Ovary (tissue), 9 donors: ENCODE results near the gene MAP3K9. TPM values are rescaled to one million over a fixed set of nuclear protein-coding genes. Genes with fewer than 3 reads are reported as not detected.

Experiments used
- DNase-seq, 5 donors: peaks; one replicate each; pipeline ENCODE4 v3.0.0-alpha.2; 2019 to 2020
- H3K27ac ChIP-seq, 2 donors: fragments of 200-600 bp; one replicate each; pipeline versions ENCODE4 v1.5.1 to v1.8.0; 2019 to 2022
- H3K27me3 ChIP-seq: fragments of 200-600 bp; one replicate; pipeline ENCODE4 v1.8.0; 2022
- H3K36me3 ChIP-seq: fragments of 200-600 bp; sonication (generic); one replicate; pipeline ENCODE4 v1.5.1; 2019
- H3K4me1 ChIP-seq: one replicate; pipeline ENCODE4 v1.8.1; 2013; ENCODE audit warnings: mild to moderate bottlenecking, moderate library complexity; ENCODE audit not compliant: insufficient read depth
- H3K4me3 ChIP-seq: fragments of 200-600 bp; sonication (generic); one replicate; pipeline ENCODE4 v1.5.1; 2017
- H3K9me3 ChIP-seq, 2 donors: fragments of 200-600 bp in 1 of 2; sonication (generic) in 1 of 2; one replicate each; pipeline versions ENCODE4 v1.5.1 to v1.8.1; 2013 to 2019; ENCODE audit warnings: mild to moderate bottlenecking in 1 of 2, moderate library complexity in 1 of 2
- CTCF ChIP-seq, 3 donors: fragments of 450-650 bp in 2 of 3; fragments of 200-600 bp in 1 of 3; IDR thresholded peaks; one replicate each; pipeline versions ENCODE4 v1.5.1 to v1.8.0; 2016 to 2022; ENCODE audit warnings: antibody characterized with exemption in 3 of 3, mild to moderate bottlenecking in 1 of 3
- EP300 ChIP-seq: sonication (generic); formaldehyde crosslinking; IDR thresholded peaks from one replicate; pipeline ENCODE4 v1.6.1; 2017; ENCODE audit warnings: antibody characterized with exemption
- POLR2A ChIP-seq: fragments of 450-650 bp; IDR thresholded peaks from one replicate; pipeline ENCODE4 v1.6.1; 2017; ENCODE audit warnings: antibody characterized with exemption, mild to moderate bottlenecking, moderate library complexity
- WGBS, 3 donors: extraction: QIAGEN DNeasy Blood & Tissue Kit in 1 of 3; methylation state at CpG; one replicate each; pipeline versions ENCODE4 v1.1.5 to v1.1.7; 2013 to 2017; 5-methylcytosine and 5-hydroxymethylcytosine counted together
- intact Hi-C, 4 donors: fragments of 100-400 bp; cut with DNase I; formaldehyde crosslinking; loops; one replicate each; pipeline versions ENCODE4 v1.11.0 to v1.15.1; 2022 to 2023
- polyA plus RNA-seq, 2 donors: library from polyadenylated mRNA; stranded (reverse); fragments of 200-250 nt in 1 of 2; fragments of 350-450 nt in 1 of 2; fragmentation: Illumina TruSeq in 1 of 2; extraction: RNeasy Lipid Tissue Mini Kit (QIAGEN cat#74804) in 1 of 2; gene quantifications; one replicate each; pipeline ENCODE4 v1.2.3, GENCODE V29; 2013 to 2014
- total RNA-seq, 7 donors: library from RNA; depleted of rRNA in 2 of 7; stranded (reverse); fragments of >200 nt in 2 of 7; fragmentation: NEBNext Ultra II Directional in 3 of 7; extraction: Animal tissue kit (Norgen Biotek cat#: 25700) in 3 of 7; gene quantifications; one replicate each; pipeline versions ENCODE4 v1.1.0 to v1.2.4, GENCODE V29; 2016 to 2023
- donor health status: DM: no; HTN: no; CAD: no; lungs with moderate emphysema.
- donor health status: DM: no; HTN: no; CAD: no.
- donor health status: Bipolar disorder and iron deficiency.
- donor health status: DM: yes; HTN: yes; CAD: no.
- donor health status: DM: no; HTN: no; CAD: no.
- donor health status: DM: yes; HTN: yes; CAD: no.

The MAP3K9 gene
- total and polyA plus RNA-seq, 9 donors = 0.80 to 3.7 (median 1.9) TPM

- Histone ChIP-seq H3K4me3 (no peak overlapping the region), H3K9me3 (no peaks in the 10 kb centered on the region), H3K36me3 (no peaks in the 10 kb centered on the region), H3K27me3 (no peaks in the 10 kb centered on the region), H3K4me1 (no peaks in the 10 kb centered on the region), H3K27ac (no peak overlapping the region)
- WGBS, 3 donors = 80 to 84% (median 81%) methylated on average over 8 of the region's 8 CpGs
- no peak for DNase-seq
- intact Hi-C loops = no loop called here
- TF ChIP-seq POLR2A = no peak
These were observed 90.8 kb downstream of the MAP3K9 start for GRCh38 chr14:70718383-70719118.

- no peaks in the 10 kb centered on the region for H3K27me3 ChIP-seq
- TF ChIP-seq POLR2A (no peak), EP300 (no peak), CTCF (IDR thresholded peaks at IDR 0.05) (no peak)
- no peaks in the 10 kb centered on the region for H3K36me3 ChIP-seq
- no peaks in the 10 kb centered on the region for H3K9me3 ChIP-seq
- H3K4me3 ChIP-seq = no peak overlapping the region
- no peak overlapping the region for H3K27ac ChIP-seq
- intact Hi-C loops = no loop called here
- no peak for DNase-seq
- H3K4me1 ChIP-seq = no peaks in the 10 kb centered on the region
- 74 to 89% (median 74%) methylated on average over 1 of the region's 1 CpG for WGBS, 3 donors
These were observed 92.4 kb downstream of the MAP3K9 start for GRCh38 chr14:70716958-70717357.

GRCh38 chr14:70716483-70716882, 92.8 kb downstream of the MAP3K9 start:
- intact Hi-C loops = no loop called here

GRCh38 chr14:70714055-70714550, 95.2 kb downstream of the MAP3K9 start:
- Histone ChIP-seq H3K4me3 (no peak overlapping the region), H3K27ac (no peak overlapping the region), H3K4me1 (no peaks in the 10 kb centered on the region), H3K36me3 (no peaks in the 10 kb centered on the region), H3K27me3 (no peaks in the 10 kb centered on the region), H3K9me3 (no peaks in the 10 kb centered on the region)
- intact Hi-C loops = no loop called here
- 15 to 20% (median 17%) methylated on average over 8 of the region's 8 CpGs for WGBS, 3 donors
- TF ChIP-seq CTCF (IDR thresholded peaks at IDR 0.05) (peak in 1 of 3 donors; percentile 11), EP300 (no peak), POLR2A (no peak)
- peak in 1 of 5 donors; percentile 23 for DNase-seq

More at GRCh38 chr14:70716483-70716882, 92.8 kb downstream of the MAP3K9 start:
- Histone ChIP-seq H3K9me3 (no peaks in the 10 kb centered on the region), H3K27ac (no peak overlapping the region), H3K4me1 (no peaks in the 10 kb centered on the region), H3K36me3 (no peaks in the 10 kb centered on the region), H3K27me3 (no peaks in the 10 kb centered on the region), H3K4me3 (no peak overlapping the region)
- 34 to 42% (median 39%) methylated on average over 5 of the region's 5 CpGs for WGBS, 3 donors
- TF ChIP-seq EP300 = no peak
- no peak for TF ChIP-seq CTCF (IDR thresholded peaks at IDR 0.05)
- DNase-seq = no peak

- intact Hi-C loops = no loop called here
These were observed 95.8 kb downstream of the MAP3K9 start for GRCh38 chr14:70713511-70713916.

More at GRCh38 chr14:70713511-70713916, 95.8 kb downstream of the MAP3K9 start:
- Histone ChIP-seq H3K36me3 (no peaks in the 10 kb centered on the region), H3K4me3 (no peak overlapping the region), H3K9me3 (no peaks in the 10 kb centered on the region), H3K27ac (no peak overlapping the region), H3K27me3 (no peaks in the 10 kb centered on the region), H3K4me1 (no peaks in the 10 kb centered on the region)
- DNase-seq = no peak
- 3 to 9% (median 5%) methylated on average over 3 of the region's 3 CpGs for WGBS, 3 donors
- no peak for TF ChIP-seq EP300
- no peak for TF ChIP-seq POLR2A
